ENCODE results near the gene CWC27. TPM values are rescaled to one million over a fixed set of nuclear protein-coding genes. Genes with fewer than 3 reads are reported as not detected.
"Not testable (repeated sequence)": the region's sequence is repeated elsewhere in the genome, so short reads cannot be mapped to it uniquely, and the experiment has no call there.

The CWC27 gene
- total and polyA plus RNA-seq, 3 donors from 2014 or later = 12.4 to 22.9 (median 17.5) TPM

DNA sequence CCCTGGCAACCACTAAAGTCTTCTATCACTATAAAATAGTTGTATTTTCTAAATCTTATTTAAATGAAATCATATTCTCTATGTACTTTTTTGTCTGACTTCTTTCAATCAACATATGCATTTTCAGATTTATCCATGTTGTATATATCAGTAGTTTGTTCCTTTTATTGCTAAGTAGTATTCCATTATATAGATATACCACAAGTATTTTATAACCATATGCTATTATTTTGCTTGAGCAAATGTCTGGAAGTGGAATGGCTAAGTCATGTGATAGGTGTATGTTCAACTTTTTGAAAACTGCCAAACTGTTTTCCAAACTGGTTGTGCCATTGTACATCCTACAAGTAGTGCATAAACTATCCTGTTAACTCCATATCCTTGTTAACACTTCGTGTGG, 131.1 kb downstream of the CWC27 start:
- intact Hi-C loops (cut with DNase I; ENCODE audit: low total_unique reads) = no loop called here
- no peak overlapping the region for H3K4me3 ChIP-seq
- no peaks in the 10 kb centered on the region for H3K36me3 ChIP-seq (ENCODE audit: low read depth, missing control alignments)
- WGBS, 2 donors = 83 to 96% methylated on average over 1 of the region's 1 CpG
- no peaks in the 10 kb centered on the region for H3K9me3 ChIP-seq
- H3K27ac ChIP-seq = no peak overlapping the region
- no peak for DNase-seq
- H3K4me1 ChIP-seq = no peaks in the 10 kb centered on the region
- H3K27me3 ChIP-seq = no peaks in the 10 kb centered on the region
- TF ChIP-seq, protein P1, sequence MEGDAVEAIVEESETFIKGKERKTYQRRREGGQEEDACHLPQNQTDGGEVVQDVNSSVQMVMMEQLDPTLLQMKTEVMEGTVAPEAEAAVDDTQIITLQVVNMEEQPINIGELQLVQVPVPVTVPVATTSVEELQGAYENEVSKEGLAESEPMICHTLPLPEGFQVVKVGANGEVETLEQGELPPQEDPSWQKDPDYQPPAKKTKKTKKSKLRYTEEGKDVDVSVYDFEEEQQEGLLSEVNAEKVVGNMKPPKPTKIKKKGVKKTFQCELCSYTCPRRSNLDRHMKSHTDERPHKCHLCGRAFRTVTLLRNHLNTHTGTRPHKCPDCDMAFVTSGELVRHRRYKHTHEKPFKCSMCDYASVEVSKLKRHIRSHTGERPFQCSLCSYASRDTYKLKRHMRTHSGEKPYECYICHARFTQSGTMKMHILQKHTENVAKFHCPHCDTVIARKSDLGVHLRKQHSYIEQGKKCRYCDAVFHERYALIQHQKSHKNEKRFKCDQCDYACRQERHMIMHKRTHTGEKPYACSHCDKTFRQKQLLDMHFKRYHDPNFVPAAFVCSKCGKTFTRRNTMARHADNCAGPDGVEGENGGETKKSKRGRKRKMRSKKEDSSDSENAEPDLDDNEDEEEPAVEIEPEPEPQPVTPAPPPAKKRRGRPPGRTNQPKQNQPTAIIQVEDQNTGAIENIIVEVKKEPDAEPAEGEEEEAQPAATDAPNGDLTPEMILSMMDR (IDR thresholded peaks at IDR 0.05) = no peak
- TF ChIP-seq POLR2A (IDR thresholded peaks at IDR 0.05) = no peak

DNA sequence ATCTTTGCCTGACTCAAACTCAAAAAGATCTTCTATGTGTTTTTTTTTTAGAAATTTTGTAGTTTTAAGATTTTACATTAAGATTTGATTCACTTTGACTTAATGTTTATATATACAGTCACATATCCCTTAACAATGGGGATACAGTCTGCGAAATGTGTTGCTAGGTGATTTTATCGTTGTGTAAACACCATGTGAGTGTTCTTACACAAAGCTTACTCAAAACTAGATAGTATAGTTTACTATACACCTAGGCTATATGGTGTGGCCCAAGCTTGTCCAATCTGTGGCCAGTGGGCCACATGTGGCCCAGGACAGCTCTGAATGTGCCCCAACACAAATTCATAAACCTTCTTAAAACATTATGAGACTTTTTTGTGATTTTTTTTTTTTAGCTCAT, 131.9 kb downstream of the CWC27 start:
- intact Hi-C loops (cut with DNase I; ENCODE audit: low total_unique reads) = no loop called here
- TF ChIP-seq POLR2A (IDR thresholded peaks at IDR 0.05) = no peak
- TF ChIP-seq, protein P1 (IDR thresholded peaks at IDR 0.05) = no peak
- no peak for DNase-seq
- H3K27ac ChIP-seq = no peak overlapping the region
- WGBS, 2 donors = 93 to 97% methylated on average over 2 of the region's 2 CpGs
- H3K4me3 ChIP-seq = no peak overlapping the region
- no peaks in the 10 kb centered on the region for H3K36me3 ChIP-seq (ENCODE audit: low read depth, missing control alignments)
- H3K27me3 ChIP-seq = no peaks in the 10 kb centered on the region
- H3K4me1 ChIP-seq = no peaks in the 10 kb centered on the region
- no peaks in the 10 kb centered on the region for H3K9me3 ChIP-seq

DNA sequence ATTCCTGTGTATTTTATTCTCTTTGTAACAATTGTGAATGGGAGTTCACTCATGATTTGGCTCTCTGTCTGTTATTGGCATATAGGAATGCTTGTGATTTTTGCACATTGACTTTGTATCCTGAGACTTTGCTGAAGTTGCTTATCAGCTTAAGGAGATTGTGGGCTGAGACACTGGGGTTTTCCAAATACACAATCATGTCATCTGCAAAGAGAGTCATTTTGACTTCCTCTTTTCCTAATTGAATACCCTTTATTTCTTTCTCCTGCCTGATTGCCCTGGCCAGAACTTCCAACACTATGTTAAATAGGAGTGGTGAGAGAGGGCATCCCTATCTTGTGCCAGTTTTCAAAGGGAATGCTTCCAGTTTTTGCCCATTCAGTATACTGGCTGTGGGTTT, 138.7 kb downstream of the CWC27 start:
- H3K36me3 ChIP-seq (ENCODE audit: low read depth, missing control alignments); H3K4me3 ChIP-seq; intact Hi-C loops (cut with DNase I; ENCODE audit: low total_unique reads); DNase-seq; H3K27me3 ChIP-seq; H3K27ac ChIP-seq; H3K9me3 ChIP-seq; H3K4me1 ChIP-seq: not testable (repeated sequence)

DNA sequence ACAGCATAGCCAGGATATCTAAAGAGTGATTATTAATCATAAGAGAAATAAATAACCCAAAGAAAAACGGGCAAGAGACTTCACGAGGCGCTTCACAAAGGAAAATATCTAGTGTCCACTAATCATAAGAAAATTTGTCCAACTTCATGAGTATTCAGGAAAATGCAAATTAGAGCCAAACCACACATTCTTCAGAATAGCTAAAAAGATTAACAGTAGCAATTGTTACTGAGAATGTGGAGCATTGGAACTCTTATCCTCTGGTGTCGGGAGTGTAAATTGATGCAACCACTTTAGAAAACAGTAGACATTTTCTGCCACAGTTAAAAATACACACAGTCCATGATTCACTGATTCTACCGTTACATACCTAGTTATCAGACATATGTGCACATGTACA, 145.7 kb downstream of the CWC27 start:
- 89 to 93% methylated on average over 5 of the region's 5 CpGs for WGBS, 2 donors
- H3K27me3 ChIP-seq = no peaks in the 10 kb centered on the region
- no peak overlapping the region for H3K27ac ChIP-seq
- no peaks in the 10 kb centered on the region for H3K36me3 ChIP-seq (ENCODE audit: low read depth, missing control alignments)
- no peaks in the 10 kb centered on the region for H3K9me3 ChIP-seq
- DNase-seq = no peak
- no peaks in the 10 kb centered on the region for H3K4me1 ChIP-seq
- H3K4me3 ChIP-seq = no peak overlapping the region
- TF ChIP-seq, protein P1 (IDR thresholded peaks at IDR 0.05) = no peak
- no peak for TF ChIP-seq POLR2A (IDR thresholded peaks at IDR 0.05)
- intact Hi-C loops (cut with DNase I; ENCODE audit: low total_unique reads) = no loop called here

DNA sequence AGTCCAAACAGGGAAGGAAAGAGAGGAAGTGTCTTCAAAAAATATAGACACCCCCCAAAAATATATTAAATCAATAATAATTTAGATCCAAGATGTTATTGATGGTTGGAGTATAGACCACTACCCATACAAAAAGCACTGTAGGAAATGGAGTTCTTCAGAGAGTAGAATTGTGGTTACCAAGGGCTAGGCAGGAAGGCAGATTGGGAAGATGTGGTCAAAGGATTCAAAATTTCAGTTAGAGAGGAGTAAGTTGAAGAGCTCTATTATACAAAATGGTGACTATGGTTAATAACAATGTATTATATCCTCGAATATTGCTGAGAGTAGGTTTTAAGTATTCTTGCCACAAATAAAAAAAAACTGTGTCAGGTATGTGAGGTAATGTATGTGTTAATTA, 149.4 kb downstream of the CWC27 start:
- no peak overlapping the region for H3K4me3 ChIP-seq
- WGBS, 2 donors = 81 to 89% methylated on average over 1 of the region's 1 CpG
- no peak for DNase-seq
- H3K27ac ChIP-seq = no peak overlapping the region
- intact Hi-C loops (cut with DNase I; ENCODE audit: low total_unique reads) = no loop called here
- no peaks in the 10 kb centered on the region for H3K36me3 ChIP-seq (ENCODE audit: low read depth, missing control alignments)
- TF ChIP-seq POLR2A (IDR thresholded peaks at IDR 0.05) = no peak
- H3K27me3 ChIP-seq = no peaks in the 10 kb centered on the region
- H3K9me3 ChIP-seq = no peaks in the 10 kb centered on the region
- no peaks in the 10 kb centered on the region for H3K4me1 ChIP-seq

DNA sequence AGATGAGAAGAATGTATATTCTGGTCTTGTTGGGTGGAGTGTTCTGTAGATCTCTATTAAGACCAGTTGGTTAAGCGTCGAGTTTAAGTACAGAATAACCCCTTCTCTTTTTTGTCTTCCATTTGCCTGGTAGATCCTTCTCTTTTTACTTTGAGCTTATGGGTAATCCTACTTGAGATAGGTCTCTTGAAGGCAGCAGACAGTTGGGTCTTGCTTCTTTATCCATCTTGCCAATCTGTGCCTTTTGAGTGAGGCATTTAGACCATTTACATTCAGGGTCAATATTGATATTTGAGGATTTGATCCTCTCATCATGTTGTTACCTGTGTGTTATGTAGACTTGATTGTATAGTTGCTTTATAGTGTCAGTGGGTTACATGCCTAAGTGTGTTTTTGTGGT, 152.7 kb downstream of the CWC27 start:
- Histone ChIP-seq H3K4me3 (no peak overlapping the region), H3K27me3 (no peaks in the 10 kb centered on the region), H3K27ac (no peak overlapping the region), H3K4me1 (no peaks in the 10 kb centered on the region), H3K36me3 (ENCODE audit: low read depth, missing control alignments) (no peaks in the 10 kb centered on the region), H3K9me3 (no peaks in the 10 kb centered on the region)
- 92 to 96% methylated on average over 2 of the region's 2 CpGs for WGBS, 2 donors
- DNase-seq = no peak
- no peak for TF ChIP-seq POLR2A (IDR thresholded peaks at IDR 0.05)
- TF ChIP-seq, protein P1 (IDR thresholded peaks at IDR 0.05) = no peak
- intact Hi-C loops (cut with DNase I; ENCODE audit: low total_unique reads) = no loop called here

Data from testis (tissue), 3 donors.